Neural progenitor cell (in vitro differentiated cells): ENCODE results near the gene ERMAP.

Source experiments
- EZH2phosphoT487 ChIP-seq: fragments of 200-600 bp; sonication (generic); IDR thresholded peaks from 2 replicates; pipeline ENCODE4 v1.6.1; 2017; ENCODE audit warnings: antibody characterized with exemption
- TF ChIP-seq, protein P1 (sequence below): fragments of 200-600 bp; sonication (generic); IDR thresholded peaks from 2 replicates; pipeline ENCODE4 v1.5.1; 2017; ENCODE audit warnings: antibody characterized with exemption, mild to moderate bottlenecking

DNA sequence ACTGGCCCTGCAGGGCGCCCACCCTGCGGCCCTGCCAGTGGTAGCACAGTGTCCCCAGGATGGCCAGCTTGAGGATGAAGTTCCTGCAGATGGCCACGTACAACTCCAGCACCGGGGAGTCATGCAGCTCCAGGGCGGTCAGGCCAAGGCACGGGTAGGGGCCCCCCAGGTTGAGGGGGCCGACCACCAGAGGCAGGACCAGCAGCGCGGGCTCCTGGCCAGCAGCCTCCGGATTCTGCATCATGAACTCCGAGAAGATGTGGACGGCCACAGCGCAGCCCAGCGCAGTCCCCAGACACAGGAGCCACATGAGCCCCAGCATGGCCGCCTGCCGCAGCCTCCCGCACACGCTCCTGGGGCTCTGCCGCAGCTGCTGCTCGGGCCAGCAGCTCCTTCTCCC is 70.4 kb downstream of the ERMAP start:
- TF ChIP-seq, protein P1, sequence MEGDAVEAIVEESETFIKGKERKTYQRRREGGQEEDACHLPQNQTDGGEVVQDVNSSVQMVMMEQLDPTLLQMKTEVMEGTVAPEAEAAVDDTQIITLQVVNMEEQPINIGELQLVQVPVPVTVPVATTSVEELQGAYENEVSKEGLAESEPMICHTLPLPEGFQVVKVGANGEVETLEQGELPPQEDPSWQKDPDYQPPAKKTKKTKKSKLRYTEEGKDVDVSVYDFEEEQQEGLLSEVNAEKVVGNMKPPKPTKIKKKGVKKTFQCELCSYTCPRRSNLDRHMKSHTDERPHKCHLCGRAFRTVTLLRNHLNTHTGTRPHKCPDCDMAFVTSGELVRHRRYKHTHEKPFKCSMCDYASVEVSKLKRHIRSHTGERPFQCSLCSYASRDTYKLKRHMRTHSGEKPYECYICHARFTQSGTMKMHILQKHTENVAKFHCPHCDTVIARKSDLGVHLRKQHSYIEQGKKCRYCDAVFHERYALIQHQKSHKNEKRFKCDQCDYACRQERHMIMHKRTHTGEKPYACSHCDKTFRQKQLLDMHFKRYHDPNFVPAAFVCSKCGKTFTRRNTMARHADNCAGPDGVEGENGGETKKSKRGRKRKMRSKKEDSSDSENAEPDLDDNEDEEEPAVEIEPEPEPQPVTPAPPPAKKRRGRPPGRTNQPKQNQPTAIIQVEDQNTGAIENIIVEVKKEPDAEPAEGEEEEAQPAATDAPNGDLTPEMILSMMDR, result no peak
- TF ChIP-seq EZH2phosphoT487, result no peak
